ENCODE data around the gene SKOR1. TPM values are rescaled to one million over a fixed set of nuclear protein-coding genes. Genes with fewer than 3 reads are reported as not detected.

The SKOR1 gene
- total RNA-seq, 4 donors from 2014 or later: 0.27 to 0.79 TPM; not detected in 2

- intact Hi-C loops (cut with DNase I; ENCODE audit: low total_unique reads): loop anchor here (10.0 kb wide), 1 partner anchor 375 kb away; no protein-coding TSS in a partner anchor
Measured at GRCh38 chr15:67839929-67840748, 14.8 kb downstream of the SKOR1 start, which contains the start of gene RNU6-1. Gene RNU6-1 (minus strand): TSS chr15:67840045.

DNA sequence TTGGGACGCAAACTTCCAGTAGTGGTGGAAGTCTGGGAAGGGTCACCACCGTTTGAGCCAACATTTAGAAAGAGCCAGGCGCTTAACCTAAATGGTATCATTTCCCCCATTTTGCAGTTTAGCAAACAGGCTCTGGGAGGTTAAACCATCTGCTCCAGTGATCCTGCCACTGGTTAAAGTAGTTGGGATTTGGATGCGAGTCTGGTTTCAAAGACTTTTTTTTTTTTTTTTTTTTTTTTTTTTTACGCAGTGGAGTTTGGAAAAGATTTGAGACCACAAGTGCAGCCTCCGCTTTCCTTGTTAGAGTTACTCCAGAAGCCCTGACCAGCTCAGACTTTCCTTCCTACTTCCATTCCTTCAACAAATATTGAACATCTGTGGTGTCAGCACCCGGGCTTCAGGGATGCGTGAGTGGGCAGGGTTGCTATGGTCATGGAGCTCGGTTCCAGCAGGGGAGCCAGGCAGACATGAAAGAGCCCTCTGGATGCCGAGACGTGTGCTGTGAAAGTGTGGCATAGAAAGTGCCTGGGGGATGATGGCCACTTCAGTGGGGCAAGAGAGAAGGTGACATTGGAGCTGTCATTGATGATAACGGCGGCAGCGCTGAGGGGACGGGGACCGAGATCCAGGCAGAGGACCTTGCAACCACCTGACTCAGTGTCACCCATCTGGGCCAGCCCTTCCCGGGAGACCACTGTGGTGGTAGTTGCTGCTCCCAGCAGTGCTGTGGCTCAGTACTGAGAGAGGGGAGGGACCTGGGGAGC, 15.6 kb downstream of the SKOR1 start:
- peak overlapping the region; percentile 97 to 100 (median 98) for H3K27ac ChIP-seq
- intact Hi-C loops (cut with DNase I; ENCODE audit: low total_unique reads): no loop called here
- peak; percentile 34 for DNase-seq
- 5 to 6% methylated on average over 3 to 17 of the region's 17 CpGs for WGBS, 2 donors (ENCODE audit: low coverage in 1 of 2)
- H3K4me3 ChIP-seq: peak overlapping the region; percentile 80 to 94 (median 90)
- no peaks in the 10 kb centered on the region for H3K36me3 ChIP-seq
- no peaks in the 10 kb centered on the region for H3K9me3 ChIP-seq
- peaks cover 4 to 27% (median 21%) of the 10 kb centered on the region in 4 donors for H3K4me1 ChIP-seq
- TF ChIP-seq POLR2A (IDR thresholded peaks at IDR 0.05): no peak
- TF ChIP-seq EP300 (IDR thresholded peaks at IDR 0.05; ENCODE audit: low read depth): no peak
- TF ChIP-seq, protein P1, sequence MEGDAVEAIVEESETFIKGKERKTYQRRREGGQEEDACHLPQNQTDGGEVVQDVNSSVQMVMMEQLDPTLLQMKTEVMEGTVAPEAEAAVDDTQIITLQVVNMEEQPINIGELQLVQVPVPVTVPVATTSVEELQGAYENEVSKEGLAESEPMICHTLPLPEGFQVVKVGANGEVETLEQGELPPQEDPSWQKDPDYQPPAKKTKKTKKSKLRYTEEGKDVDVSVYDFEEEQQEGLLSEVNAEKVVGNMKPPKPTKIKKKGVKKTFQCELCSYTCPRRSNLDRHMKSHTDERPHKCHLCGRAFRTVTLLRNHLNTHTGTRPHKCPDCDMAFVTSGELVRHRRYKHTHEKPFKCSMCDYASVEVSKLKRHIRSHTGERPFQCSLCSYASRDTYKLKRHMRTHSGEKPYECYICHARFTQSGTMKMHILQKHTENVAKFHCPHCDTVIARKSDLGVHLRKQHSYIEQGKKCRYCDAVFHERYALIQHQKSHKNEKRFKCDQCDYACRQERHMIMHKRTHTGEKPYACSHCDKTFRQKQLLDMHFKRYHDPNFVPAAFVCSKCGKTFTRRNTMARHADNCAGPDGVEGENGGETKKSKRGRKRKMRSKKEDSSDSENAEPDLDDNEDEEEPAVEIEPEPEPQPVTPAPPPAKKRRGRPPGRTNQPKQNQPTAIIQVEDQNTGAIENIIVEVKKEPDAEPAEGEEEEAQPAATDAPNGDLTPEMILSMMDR (IDR thresholded peaks at IDR 0.05): no peak
- no peak for TF ChIP-seq POLR2AphosphoS5 (IDR thresholded peaks at IDR 0.05)
- peaks cover 3% of the 10 kb centered on the region for H3K27me3 ChIP-seq
- in situ Hi-C loops (cut with MboI; ENCODE audit: low pct_ligation_motif_present in 1 of 4, low pct_unique_long_range_greater_than_20kb in 1 of 4, low sequenced_read_pairs in 3 of 4): loop anchor here in 1 of 4 donors (25.0 kb wide), 1 partner anchor 904 kb away; no protein-coding TSS in a partner anchor

More at GRCh38 chr15:67839929-67840748, 14.8 kb downstream of the SKOR1 start, which contains the start of gene RNU6-1:
- peak within 1 kb of the TSS; percentile 97 to 100 (median 98) for H3K27ac ChIP-seq
- TF ChIP-seq POLR2A (IDR thresholded peaks at IDR 0.05): peak; percentile 86
- TF ChIP-seq POLR2AphosphoS5 (IDR thresholded peaks at IDR 0.05): peak; percentile 91
- TF ChIP-seq, protein P1 (IDR thresholded peaks at IDR 0.05): no peak
- no peak for TF ChIP-seq EP300 (IDR thresholded peaks at IDR 0.05; ENCODE audit: low read depth)
- peaks cover 11% of the 10 kb centered on the region for H3K27me3 ChIP-seq
- DNase-seq: peak; percentile 94
- in situ Hi-C loops (cut with MboI; ENCODE audit: low pct_ligation_motif_present in 1 of 4, low pct_unique_long_range_greater_than_20kb in 1 of 4, low sequenced_read_pairs in 3 of 4): loop anchor here (10.0 to 25.0 kb wide), 5 partner anchors 325 to 903 kb away; no protein-coding TSS in a partner anchor
- peak within 1 kb of the TSS; percentile 80 to 94 (median 90) for H3K4me3 ChIP-seq
- 0 to 1% methylated on average over 14 to 60 of the region's 62 CpGs for WGBS, 2 donors (ENCODE audit: low coverage in 1 of 2)
- no peaks in the 10 kb centered on the region for H3K9me3 ChIP-seq
- H3K36me3 ChIP-seq: no peaks in the 10 kb centered on the region
- H3K4me1 ChIP-seq: peaks cover 12 to 35% (median 29%) of the 10 kb centered on the region in 4 donors

- Histone ChIP-seq H3K9me3 (no peaks in the 10 kb centered on the region), H3K27ac (peak overlapping the region; percentile 97 to 100 (median 98)), H3K36me3 (no peaks in the 10 kb centered on the region), H3K4me1 (peaks cover 0 to 22% (median 17%) of the 10 kb centered on the region in 4 donors), H3K27me3 (no peaks in the 10 kb centered on the region), H3K4me3 (peak overlapping the region in 3 of 4 donors; percentile 80 to 94 (median 88))
- no peak for DNase-seq
- 20 to 25% methylated on average over 1 to 4 of the region's 4 CpGs for WGBS, 2 donors (ENCODE audit: low coverage in 1 of 2)
- in situ Hi-C loops (cut with MboI; ENCODE audit: low pct_ligation_motif_present in 1 of 4, low pct_unique_long_range_greater_than_20kb in 1 of 4, low sequenced_read_pairs in 3 of 4) (loop anchor here in 1 of 4 donors (25.0 kb wide), 1 partner anchor 904 kb away; no protein-coding TSS in a partner anchor), intact Hi-C loops (cut with DNase I; ENCODE audit: low total_unique reads) (no loop called here)
- TF ChIP-seq POLR2A (IDR thresholded peaks at IDR 0.05): no peak
- TF ChIP-seq POLR2AphosphoS5 (IDR thresholded peaks at IDR 0.05): no peak
- TF ChIP-seq, protein P1 (IDR thresholded peaks at IDR 0.05): no peak
- TF ChIP-seq EP300 (IDR thresholded peaks at IDR 0.05; ENCODE audit: low read depth): no peak
Measured at GRCh38 chr15:67841513-67841762, 16.1 kb downstream of the SKOR1 start.

- DNase-seq: no peak
- TF ChIP-seq, protein P1 (IDR thresholded peaks at IDR 0.05): no peak
- TF ChIP-seq POLR2A (IDR thresholded peaks at IDR 0.05) (no peak), EP300 (IDR thresholded peaks at IDR 0.05; ENCODE audit: low read depth) (no peak), POLR2AphosphoS5 (IDR thresholded peaks at IDR 0.05) (no peak)
- 80 to 98% methylated on average over 2 to 7 of the region's 7 CpGs for WGBS, 2 donors (ENCODE audit: low coverage in 1 of 2)
- Histone ChIP-seq H3K36me3 (no peaks in the 10 kb centered on the region), H3K4me3 (no peak overlapping the region), H3K4me1 (peaks cover 0 to 20% (median 17%) of the 10 kb centered on the region in 4 donors), H3K27me3 (no peaks in the 10 kb centered on the region), H3K9me3 (no peaks in the 10 kb centered on the region), H3K27ac (no peak overlapping the region)
- in situ Hi-C loops (cut with MboI; ENCODE audit: low pct_ligation_motif_present in 1 of 4, low pct_unique_long_range_greater_than_20kb in 1 of 4, low sequenced_read_pairs in 3 of 4): loop anchor here in 1 of 4 donors (25.0 kb wide), 1 partner anchor 906 kb away; no protein-coding TSS in a partner anchor
- intact Hi-C loops (cut with DNase I; ENCODE audit: low total_unique reads): no loop called here
Measured at GRCh38 chr15:67843092-67843501, 17.8 kb downstream of the SKOR1 start.

All from transverse colon (tissue), 4 donors.